IPS-18c (cell line): Measurements from ENCODE around the gene SLC2A8.

Experiments used
- H3K4me3 ChIP-seq: 2 replicates; pipeline ENCODE4 v1.7.0; 2013; ENCODE audit warnings: low read depth, mild to moderate bottlenecking, low read length, moderate library complexity; ENCODE audit not compliant: insufficient read depth
- H3K9me3 ChIP-seq: one replicate; pipeline ENCODE4 v1.6.1; 2013; ENCODE audit warnings: mild to moderate bottlenecking, low read length, moderate library complexity; ENCODE audit not compliant: control insufficient read depth, insufficient read depth

The SLC2A8 gene

DNA sequence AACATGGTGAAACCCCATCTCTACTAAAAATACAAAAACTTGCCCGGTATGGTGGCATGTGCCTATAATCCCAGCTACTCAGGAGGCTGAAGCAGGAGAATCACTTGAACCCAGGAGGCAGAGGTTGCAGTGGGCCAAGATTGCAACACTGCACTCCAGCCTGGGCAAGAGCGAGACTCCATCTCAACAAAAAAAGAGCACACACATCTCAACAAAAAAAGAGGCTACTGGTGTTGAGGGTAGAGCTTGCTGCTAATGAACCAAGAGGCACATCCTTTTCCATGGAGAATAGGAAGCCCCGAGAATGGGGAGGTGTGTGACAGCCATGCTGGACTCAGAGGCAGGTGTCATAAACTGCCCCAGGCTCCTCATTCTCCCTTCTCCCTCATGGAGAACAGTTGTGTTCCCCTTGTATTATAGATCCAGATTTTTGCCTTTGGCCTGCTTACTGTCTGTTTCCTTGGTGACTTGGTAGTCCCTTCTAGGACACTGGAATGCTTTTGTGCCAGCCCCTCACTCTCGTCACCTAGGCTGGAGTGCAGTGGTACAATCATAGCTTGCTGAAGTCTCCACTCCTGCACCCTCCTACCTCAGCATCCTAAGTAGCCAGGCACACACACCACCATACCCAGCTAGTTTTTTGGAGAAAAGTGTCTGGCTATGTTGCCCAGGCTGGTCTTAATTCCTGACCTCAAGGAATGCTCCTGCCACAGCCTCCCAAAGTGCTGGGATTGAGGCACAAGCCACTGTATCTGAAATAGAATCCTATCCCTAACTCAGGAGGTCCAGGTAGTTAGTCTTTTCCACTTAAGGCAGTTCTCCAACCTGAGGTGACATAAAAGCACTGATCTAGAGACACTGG, 49.1 kb downstream of the SLC2A8 start:
- Histone ChIP-seq H3K4me3 (no peak overlapping the region), H3K9me3 (no peaks in the 10 kb centered on the region)

- Histone ChIP-seq H3K4me3 (no peak overlapping the region), H3K9me3 (no peaks in the 10 kb centered on the region)
Measured at GRCh38 chr9:127446713-127447415, 49.9 kb downstream of the SLC2A8 start.

GRCh38 chr9:127447416-127448111, 50.6 kb downstream of the SLC2A8 start:
- Histone ChIP-seq H3K9me3 (no peaks in the 10 kb centered on the region), H3K4me3 (no peak overlapping the region)

GRCh38 chr9:127448112-127448805, 51.3 kb downstream of the SLC2A8 start:
- no peaks in the 10 kb centered on the region for H3K9me3 ChIP-seq
- H3K4me3 ChIP-seq: no peak overlapping the region

DNA sequence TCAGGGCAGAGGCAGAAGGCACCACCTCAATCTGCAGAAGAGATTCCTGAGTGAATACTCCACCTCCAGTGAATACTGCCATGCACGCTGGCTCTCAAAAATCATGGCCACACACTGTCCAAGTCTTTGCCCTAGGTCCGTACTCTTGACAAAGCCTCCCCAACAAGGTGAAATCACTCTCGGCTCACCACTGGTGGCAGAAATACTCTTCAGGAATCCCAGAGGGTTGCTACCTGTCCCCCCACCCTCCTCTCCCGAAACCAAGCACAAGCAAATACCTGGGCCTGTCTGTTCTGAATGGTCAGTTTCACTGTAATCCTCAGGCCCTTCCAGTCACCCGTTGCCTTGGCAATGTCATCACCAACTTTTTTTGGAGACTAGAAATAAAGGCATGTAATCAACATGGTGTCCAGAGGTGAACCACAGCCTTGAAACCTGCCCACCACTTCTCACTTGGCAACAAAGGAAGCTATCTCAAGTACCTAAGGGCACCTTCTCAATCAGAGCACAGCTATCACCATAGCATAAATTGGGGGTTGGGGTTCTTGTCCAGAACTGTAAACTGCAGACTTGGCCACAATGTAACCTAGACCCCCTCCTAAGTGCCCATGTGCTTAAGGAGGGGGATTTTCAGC, 52.5 kb downstream of the SLC2A8 start:
- H3K4me3 ChIP-seq: peak overlapping the region; percentile 97
- H3K9me3 ChIP-seq: no peaks in the 10 kb centered on the region

- H3K4me3 ChIP-seq: peak overlapping the region; percentile 97
- no peaks in the 10 kb centered on the region for H3K9me3 ChIP-seq
Measured at GRCh38 chr9:127450243-127450760, 53.3 kb downstream of the SLC2A8 start.

DNA sequence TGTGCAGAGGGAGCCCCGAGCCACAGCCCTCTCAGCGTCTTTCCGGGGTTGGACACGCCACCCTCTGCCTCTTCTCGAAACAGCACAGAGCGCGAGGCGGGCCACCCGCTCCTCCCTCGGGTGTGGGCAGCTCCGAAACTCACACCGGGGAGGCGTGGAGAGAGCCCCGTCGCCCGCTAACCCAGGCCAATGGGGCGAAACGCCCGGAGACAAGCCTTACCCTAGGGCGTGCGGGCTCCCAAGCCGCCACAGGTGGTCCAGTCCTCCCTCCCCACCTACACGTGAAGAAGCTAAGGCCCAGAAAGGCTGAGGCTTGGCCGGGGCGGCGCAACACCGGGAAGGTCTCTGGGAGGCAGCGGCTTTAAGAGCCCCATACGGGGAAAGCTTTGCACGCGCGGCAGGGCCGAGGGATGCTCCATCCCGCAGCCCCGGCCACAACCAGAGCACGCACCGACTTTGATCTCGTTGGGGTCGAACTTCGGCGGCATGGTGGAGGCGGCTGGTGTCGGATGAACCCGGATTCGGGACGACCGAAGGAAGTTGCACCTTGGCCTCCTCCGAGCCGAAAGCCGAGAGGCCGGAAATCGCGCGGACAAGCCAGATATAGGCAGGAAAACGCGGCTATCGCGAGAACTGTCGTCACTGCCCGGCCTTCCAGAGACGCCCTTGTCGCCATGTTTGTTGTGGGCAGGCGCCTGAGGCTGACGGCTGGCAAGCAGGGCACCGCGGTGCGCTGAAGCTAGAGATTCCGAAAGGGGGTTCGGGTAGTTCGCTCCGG, 54.0 kb downstream of the SLC2A8 start, which contains the start of the genes LRSAM1 and RPL12:
Gene LRSAM1 (plus strand): TSS at position 681 of the 778 bp plus-strand sequence. CDS start 3,018 bp downstream, outside the sequence.
Gene RPL12 (minus strand): TSS at position 577 of the 778 bp plus-strand sequence. CDS start 89 bp downstream, at position 488.
- Histone ChIP-seq H3K9me3 (no peaks in the 10 kb centered on the region), H3K4me3 (peak within 1 kb of the TSS; percentile 97)

DNA sequence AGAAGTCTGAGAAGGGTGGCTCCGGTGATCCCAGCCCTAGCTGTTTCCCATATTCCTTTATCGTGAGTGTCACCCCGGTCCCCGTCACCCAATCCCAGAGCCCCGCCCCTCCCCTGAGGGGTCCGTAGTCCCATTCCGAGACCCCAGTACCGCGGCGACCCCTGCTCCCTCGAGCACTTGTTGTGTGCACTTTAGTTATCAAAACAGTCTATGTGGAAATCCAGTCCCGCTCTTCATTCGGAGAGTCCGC, 54.6 kb downstream of the SLC2A8 start:
- Histone ChIP-seq H3K4me3 (peak overlapping the region; percentile 97), H3K9me3 (no peaks in the 10 kb centered on the region)

DNA sequence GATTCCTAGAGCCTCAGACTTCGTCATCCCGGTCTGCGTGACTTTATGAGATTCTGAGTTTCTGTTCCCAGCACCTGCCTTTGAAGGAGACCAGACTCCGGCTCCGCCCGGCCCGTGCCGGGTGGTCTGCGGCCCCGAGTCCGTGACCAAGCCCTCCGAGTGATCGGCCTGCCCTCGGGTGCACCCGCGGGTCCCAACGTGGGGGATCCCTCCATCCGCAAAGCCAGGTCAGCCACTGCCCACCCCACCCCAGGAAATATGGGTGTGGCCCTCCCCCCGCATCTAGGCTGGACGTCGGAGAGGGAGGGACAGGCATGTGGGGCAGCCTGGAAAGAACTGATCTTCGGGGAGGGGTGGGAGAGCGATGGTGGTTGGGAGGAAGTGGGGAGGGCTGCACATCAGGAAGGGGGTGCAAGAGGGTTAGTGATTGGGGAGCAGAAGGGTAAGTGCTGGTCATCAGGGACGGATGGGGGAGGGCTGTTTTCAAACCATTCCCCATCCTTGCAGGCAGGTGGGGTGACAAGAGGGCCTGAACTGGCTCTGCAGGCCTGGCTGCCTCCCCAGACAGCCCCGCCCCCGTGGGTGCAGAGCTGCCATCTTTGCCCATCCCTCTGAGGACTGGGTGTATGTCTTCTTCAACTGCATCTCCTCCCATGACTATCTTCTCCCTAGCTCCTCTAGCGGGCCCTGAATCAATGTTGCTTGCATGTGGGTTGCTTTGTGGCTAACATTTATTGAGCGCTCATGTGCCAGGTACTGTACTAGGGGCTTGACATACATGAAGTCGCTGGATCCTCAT, 55.1 kb downstream of the SLC2A8 start:
- H3K9me3 ChIP-seq: no peaks in the 10 kb centered on the region
- H3K4me3 ChIP-seq: peak overlapping the region; percentile 97

DNA sequence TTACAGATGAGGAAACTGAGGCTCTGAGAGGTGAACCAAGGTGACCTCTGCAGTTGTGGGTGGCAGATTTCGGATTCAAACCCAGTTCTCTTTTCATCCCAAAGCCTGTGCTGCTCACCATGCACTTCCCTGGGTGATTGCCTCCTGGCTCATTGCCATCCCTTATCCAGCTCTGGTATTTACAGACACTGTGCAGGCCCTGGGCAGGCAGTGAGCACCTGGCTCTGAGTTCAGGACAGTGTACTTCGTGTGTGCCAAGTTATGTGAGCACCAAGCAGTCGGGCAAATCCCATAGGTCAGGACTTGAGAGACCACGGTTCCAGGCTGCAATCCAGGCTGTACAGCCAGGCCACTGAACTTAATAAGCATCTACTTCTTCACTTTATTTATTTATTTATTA, 55.7 kb downstream of the SLC2A8 start:
- H3K4me3 ChIP-seq: no peak overlapping the region
- H3K9me3 ChIP-seq: no peaks in the 10 kb centered on the region

GRCh38 chr9:127455324-127455992, 58.5 kb downstream of the SLC2A8 start:
- Histone ChIP-seq H3K9me3 (no peaks in the 10 kb centered on the region), H3K4me3 (no peak overlapping the region)

- H3K4me3 ChIP-seq: no peak overlapping the region
- H3K9me3 ChIP-seq: no peaks in the 10 kb centered on the region
Measured at GRCh38 chr9:127457191-127457878, 60.4 kb downstream of the SLC2A8 start.
